Measurements from ENCODE around the gene ST6GALNAC2. TPM values are rescaled to one million over a fixed set of nuclear protein-coding genes. Genes with fewer than 3 reads are reported as not detected.

ST6GALNAC2 gene
- total RNA-seq, 1 donor from 2014 or later: not detected

DNA sequence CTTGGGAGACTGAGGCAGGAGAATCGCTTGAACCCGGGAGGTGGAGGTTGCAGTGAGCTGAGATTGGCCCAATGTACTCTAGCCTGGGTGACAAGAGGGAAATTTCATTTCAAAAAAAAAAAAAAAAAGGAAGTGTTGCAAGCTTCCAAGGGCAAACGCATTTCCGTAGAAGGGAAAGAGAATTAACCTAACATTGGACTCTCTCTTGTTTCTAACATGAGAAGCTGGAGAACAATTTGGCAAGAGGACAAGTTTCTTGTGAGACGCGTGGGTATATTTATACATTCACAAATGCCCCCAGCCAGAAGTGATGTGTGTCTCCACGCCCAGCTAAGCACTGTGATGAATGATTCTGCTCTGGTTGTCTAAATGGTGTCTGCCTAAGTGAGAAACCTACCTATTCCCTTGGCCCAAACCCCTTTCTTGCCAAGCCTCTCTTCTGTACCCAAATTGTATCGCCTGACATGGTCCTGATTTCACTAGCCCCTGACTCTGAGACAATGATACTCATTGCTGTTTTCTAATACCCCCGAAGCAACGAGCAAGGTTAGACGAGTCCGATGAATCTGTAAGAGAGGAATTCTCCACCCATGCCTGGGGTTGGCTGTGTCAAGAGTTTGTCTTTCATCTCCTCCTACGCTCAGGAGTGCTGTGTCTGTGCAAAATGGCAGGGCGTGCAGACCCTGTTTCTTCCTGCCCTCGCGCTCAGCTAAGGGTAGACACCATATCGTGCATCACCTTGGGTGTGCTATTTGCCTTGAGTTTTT is 14.2 kb upstream of the ST6GALNAC2 start:
- no peak for DNase-seq

DNA sequence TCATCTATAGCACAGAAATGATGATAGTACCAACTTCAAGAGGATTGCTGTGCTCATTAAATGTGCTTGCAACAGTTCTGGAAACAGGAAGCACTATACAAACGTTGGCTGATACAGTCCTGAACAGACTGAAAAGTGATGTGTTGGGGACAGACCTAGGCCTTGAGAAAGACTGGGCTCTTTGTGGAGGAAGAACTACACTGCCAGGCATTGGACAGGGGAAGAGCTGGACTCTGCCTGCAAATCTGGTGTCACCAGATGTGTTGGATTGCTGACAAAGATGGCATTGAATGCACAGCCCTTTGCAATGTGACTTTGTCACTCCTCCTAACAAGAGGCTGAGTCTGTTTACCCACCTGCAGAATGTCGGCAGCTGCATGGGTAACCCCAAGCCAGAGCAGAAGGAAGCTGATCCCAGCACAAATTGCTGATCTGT is 12.4 kb upstream of the ST6GALNAC2 start:
- peak; percentile 49 for DNase-seq

DNA sequence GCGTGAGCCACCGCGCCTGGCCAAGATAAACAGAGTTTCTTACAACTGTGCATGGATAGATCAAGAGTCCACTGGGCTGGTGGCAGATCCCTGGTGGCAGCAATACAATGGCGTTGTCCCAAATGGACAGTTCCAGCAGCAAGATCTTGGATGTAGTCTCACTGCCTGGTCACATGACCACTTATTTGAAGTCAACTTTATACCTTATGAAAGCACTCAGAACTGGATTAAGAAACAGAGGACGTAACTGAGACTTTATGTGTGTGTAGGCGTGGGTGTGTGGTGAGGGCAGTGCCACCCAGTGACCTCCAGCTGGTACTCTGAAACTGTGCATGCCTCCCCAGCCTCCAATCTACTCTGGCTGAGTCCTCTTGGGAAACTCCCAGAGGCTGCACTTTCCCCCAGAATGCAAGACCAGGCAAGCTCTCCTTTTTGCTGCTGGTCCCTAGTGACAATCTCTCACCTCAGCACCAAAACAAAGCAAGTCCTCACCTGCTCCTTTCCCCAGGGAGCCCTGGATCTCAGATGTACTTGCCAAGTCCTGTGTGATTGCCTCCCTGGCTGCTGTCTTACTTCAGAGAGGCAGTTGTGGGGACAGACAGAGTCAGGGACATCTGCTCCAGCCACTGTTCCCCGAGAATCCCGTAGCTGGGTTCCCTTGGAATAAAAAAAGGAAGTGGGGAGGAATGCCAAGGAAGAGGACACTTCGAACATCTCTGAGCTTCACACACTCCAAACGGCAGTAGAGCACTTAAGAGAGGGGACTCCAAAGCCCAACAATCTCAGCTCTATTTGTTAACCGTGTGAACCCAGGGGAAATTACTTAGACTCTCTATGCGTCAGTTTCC is 11.7 kb upstream of the ST6GALNAC2 start:
- DNase-seq: no peak

DNA sequence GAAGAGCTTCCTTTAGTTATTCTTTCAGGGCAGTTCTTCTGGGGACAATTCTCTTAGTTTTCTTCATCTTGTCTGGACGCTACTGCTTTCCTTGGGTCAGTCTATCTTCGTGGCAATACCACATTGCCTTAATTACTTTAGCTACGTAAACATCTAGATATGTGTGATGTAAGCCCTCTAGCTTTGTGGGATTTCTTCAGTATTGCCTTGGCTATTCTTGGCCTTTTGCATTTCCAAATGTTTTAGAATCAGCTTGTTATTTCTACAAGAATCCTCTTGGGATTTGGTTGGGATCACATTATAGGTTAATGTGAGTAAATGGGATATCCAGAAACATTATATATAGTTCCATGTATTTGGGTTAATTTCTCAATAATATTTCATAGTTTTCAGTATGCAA is 9.0 kb upstream of the ST6GALNAC2 start:
- no peak for DNase-seq

DNA sequence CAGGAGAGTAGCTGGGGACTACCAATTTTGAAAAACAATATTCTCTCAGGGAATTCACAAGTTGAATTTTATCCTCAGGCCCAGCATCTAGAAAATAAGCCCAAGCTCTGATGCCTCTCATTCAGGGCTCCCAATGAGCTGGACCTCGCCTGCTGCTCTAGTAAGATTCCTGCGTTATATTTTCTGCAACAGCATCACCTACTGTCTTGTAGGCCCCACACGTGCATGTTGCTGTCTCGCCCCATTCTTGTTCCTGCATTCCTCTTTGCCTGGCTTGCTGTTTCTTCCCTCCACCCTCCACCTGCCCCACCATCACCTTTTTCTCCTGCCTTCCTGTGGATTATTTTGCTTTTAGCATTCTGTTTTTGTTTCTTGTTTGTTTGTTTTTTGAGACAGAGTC is 8.3 kb upstream of the ST6GALNAC2 start:
- no peak for DNase-seq

DNA sequence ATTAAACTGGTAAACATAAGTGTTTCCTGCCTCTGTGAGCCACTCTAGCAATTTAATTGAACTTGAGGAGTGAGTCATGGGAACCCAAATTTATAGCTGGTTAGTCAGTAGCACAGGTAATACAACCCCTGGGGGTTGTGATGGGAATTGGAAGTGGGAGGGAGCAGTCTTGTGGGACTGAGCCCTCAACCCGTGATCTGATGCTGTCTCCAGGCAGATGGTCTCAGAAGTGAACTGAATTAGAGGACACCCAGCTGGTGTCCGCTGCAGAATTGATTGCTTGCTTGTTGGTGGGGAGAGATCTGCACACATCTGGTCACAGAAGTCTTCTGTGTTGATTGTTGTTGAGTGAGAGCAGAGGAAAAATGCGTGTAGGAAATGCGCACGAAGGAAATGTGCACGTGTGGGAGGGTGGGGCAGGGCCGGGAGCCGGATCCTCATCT is 7.7 kb upstream of the ST6GALNAC2 start:
- no peak for DNase-seq

DNA sequence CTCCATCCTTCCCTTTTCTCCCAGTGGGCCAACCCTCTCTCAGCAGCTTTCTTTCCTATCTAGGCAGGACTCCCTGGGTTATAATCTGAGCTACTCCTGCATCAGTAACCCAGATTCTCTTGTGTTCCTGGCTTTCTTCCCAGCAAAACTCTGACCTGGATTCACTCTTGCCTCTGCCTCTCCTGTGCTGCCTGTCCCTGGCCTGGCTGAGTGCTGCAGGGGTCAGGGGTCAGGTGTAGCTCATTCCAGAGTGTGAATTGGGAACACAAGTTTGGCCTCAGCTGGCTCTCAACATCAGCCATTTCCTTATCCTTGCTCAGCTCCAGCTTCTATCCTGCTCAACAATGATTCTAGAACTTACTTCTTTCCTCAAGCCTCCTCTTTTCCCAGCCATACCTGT is 2.5 kb upstream of the ST6GALNAC2 start:
- no peak for DNase-seq

DNA sequence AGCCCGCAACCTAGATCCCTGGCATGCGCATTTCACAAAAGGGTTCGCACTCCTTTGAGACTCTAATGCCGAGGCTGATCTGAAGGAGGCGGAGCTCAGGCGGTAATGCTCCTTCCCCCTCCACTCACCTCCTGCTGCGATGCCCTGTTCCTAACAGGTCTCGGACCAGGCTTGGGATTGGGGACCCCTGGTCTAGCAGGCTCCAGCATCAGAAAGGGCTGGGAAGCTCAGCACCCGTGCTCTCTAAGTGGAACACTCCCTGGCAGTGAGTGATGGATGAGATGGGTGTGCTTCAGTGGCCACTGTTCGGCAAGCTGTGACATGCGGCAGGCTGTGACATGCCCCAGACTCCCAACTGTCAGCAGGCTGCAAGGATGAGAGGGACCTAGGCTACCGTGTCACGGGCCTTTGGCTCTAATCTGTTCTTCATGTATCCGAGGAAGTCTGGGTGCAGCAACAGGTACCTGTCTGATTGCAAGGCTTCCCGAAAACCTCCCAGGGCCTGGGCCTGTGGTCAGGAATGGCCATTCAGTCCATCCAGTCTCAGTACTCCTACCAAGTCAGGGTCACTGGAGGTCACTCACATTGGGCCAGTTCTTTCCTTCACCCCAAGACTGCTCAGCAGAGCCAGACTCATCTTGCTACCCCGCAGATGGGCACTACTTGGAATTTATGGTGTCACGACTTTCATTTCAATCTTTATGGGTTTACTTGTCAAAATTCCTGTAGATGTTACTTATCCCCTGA is 1.3 kb upstream of the ST6GALNAC2 start:
- DNase-seq: no peak

DNA sequence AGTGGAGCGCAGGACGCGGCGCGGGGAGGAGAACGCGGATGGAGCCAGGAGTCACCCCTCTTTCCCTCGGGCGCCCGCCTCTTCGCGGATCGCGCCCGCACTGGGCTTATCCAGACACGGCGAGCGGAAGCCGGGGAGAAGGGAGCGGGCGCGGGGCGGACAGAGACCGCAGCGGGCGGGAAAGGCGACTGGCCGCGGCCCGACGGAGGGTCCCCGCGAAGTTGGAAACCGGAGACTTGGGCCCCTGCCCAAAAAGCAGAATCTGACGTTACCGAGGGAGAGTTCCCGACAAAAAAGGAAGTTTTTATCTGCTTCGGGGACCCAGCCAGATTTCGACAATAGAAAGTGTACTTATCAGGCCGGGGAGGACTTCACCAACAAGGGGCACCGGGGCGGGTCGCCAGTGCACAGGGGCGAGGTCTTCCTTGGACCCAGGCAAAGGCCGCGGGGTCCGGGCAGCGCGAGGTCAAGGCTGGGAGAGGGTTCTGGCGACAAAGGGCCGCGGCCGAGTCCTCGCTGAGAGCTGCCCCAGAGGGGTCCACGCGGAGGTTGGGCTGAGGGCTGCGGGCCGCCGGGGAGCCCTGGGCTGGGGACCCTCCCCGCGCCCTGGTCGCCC is 519 bp downstream of the ST6GALNAC2 start:
- DNase-seq: no peak

DNA sequence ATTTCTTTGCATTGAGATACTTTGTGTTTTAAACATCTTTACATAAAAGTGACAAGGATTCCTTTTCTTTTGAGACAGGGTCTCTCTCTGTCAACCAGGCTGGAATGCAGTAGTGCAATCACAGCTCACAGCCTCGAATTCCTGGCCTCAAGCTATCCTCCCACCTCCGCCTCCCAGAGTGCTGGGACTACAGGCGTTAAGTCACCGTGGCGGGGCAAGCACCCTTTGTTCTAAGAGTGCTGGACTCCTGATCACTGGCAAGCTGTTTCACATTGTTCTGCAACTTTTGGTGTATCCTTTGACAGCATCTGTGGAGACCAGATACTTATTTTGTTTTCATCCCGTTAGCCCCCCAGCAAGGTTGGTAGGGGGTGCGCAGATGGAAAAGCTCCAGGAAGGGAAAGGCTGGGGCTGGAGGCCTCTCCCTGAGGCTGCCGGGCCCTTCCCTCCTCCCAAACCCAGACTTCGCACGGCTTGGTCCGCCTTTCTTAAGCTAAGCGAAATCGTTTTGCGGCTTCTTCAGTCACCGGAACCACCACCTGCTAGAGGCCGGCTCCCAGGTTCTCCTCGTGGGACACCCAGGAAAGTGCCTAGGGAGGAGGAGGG is 1.1 kb downstream of the ST6GALNAC2 start:
- DNase-seq: no peak

DNA sequence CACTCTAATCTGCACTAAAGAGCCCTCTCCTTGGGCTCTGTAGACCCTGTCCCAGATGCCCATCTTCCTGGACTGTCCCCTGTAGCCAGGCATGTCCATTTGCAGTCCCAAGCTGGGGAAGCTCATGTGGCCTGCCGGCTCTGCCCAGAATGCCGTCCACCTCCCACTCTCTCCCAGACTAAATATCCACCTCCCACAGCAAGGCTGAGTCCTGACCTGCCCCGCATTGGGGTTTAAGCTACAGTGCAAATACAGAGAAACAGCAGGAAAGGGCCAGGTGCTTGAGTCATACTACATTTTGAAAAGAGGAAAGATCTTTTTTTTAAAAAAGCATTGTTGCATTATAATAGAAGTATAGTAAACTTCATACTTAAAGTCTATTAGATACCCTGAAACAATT is 3.0 kb downstream of the ST6GALNAC2 start:
- DNase-seq: no peak

DNA sequence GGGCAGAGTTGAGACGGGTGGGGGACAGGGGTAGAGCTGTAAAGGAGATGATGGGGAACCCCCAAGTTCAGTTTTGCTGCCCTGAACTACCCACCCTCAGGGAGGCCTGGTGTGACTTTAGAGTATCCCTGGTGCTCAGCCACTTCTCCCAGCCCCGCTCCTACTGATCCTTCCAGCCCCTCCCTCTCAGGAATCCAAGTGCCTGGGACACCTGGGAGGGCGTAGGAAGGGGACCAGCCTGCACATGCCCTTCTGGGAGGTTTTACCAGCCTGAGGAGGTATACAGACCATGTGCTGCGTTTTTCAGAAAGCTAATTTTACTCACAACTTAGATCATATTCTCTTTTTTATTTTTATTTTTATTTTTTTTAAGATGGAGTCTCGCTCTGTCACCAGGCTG is 4.1 kb downstream of the ST6GALNAC2 start:
- no peak for DNase-seq

DNA sequence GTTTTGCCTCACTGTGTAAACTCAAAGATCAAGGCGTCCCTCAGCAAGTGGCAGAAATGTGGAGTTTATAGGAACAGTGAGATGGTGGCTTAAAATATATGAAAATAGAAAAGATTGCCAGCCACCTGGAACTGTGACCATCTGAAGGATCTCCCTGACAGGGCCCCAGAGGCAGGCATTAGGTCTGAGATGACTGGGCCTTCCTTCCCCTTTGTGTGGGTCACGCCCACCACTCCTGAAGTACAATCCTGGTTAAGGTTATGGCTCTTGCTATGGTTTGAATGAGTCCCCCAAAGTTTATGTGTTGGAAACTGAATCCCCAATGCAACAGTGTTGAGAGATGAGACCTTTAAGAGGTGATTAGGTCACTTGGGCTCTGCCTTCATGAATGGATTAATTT is 6.4 kb downstream of the ST6GALNAC2 start:
- DNase-seq: no peak

DNA sequence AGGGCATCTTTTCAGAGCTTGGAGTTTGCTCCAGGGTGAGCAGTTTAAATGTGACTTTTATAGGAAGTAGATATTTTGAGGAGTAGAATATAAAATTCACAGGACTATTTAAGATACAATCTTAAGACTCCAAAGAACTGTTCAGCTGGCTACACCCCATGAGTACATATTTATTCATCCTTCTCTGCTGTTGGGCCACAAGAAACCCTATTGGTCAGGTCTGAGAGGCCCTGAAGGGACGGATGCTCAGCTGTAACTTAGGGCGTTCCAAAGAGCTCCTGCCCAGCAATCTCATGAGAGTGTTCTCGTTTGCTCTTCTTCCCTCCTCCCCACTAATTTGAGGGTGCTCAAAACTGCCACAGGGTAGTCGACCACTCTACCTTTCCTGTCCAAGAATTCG is 7.3 kb downstream of the ST6GALNAC2 start:
- no peak for DNase-seq

DNA sequence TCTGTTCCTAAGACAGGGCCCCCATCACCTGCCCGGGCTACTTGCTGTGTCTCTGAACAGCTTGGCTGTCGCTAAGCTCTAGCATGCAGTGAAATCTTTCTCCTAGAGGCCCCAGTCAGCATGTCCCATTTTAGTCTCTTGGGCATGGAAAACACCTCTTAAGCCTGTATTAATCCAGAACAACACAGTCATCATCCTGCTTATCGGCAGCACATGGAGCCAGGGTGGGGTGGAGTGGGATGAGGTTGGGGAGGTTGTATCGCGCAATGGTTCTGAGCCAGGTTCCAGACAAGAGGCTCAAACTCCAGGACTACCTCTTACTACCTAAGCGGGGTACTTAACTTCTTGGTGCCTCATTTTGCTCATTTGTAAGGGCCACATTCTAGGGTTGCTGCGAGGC is 7.8 kb downstream of the ST6GALNAC2 start:
- DNase-seq: no peak

DNA sequence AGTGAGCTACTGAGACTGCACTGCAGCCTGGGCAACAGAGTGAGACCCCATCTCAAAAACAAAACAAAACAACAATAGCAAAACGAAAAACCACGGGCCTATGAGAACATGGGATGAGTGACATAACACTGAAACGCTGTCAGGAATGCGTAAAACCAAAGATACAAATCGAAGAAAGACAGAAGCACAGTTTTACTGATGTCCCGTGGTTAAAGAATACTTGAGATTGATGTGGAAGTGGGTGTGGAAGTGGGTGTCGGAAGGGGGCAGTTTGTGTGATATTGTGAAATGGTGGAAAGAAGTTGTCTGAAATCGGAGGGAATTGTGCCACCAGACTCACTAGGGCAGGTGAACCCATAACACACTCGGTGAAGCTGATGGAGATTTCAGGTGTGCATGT is 9.5 kb downstream of the ST6GALNAC2 start:
- no peak for DNase-seq

DNA sequence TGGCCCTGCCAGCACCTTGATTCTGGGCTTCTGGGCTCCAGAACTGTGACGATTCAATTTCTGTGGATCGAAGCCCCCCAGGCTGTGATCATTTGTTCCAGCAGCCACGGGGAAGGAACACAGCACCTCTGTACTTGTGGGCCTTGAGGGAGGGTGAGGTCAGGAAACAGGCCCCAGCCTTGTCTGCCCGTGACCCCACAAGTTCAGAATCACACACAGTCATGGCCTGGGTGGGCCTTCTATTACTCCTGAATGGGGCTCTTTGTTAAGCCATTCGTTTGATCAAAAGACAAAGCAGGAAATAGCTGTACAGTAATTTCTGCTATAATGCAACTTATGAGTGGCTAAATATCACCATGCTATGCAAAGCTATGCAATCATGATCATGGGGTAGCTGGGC is 10.1 kb downstream of the ST6GALNAC2 start:
- DNase-seq: no peak

DNA sequence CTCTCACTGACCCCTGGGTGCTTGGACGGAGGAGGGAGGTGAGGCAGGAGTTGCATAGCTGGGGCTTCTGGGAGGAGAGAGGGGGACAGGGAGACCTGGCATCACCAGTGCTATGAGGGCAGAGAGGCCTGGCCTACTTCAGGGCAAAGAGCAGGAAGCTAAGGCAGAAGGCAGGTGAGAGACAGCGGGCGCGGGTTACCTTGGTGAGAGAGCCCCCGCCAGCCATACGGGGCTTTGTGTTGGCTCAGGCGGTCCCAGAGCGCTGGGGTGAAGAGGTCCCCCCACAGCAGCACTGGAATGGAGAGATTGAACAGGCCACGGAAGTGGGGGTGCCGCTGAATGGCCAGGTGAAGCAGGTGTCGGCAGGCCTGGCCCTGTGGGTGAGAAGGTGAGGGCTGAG is 11.5 kb downstream of the ST6GALNAC2 start:
- no peak for DNase-seq

DNA sequence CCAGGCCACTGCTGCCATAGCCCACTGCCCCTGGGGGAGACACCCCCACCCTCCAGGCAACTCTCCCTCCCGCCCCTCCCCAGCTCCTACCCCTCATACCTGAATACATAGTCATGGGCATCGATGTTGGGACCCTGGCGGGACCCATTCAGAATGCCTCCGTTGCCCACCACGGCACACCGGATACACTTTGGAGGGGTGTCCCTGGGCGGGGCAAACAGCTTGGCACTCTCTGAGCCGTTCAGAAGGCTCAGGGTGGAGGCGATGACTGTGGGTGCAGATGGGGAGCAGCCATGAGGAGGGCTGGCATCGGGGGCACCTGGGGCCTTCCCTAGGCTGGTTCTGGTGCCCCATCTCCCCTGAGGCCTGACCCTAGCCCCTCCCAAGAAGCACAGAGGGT is 12.6 kb downstream of the ST6GALNAC2 start:
- DNase-seq: no peak

DNA sequence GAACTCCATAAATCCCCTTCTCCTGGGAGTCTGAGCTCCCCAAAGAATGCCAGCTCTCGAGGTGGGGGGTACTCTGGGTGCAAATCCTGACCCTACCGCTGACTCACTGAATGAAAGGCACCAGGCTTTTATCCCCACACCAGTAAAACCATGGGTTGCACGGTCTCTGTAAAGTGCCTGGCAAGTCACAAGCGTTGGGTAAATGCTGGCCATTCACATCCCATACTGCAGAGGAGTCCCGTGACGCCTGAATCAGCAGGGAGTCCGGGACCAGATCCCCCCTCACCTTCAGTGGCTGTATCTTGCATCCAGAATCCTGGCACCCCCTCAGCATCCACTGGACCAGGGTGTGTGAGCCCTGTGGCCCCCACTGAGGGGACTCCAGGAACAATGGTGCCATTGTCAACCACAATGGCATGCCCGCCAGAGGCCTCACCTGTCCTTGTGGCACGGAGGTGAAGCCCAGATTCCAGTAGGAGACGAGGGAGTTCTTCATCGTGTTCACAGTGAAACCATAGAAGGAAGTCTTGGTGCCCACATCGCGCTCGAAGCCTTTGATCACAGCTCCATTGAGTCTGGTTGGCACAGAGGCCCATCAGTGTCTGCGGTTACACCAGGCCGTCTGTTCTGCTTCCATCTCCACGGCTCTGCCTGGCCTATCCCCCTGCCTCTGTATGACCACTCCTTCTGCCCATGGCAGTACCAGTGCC is 13.3 kb downstream of the ST6GALNAC2 start:
- no peak for DNase-seq

DNA sequence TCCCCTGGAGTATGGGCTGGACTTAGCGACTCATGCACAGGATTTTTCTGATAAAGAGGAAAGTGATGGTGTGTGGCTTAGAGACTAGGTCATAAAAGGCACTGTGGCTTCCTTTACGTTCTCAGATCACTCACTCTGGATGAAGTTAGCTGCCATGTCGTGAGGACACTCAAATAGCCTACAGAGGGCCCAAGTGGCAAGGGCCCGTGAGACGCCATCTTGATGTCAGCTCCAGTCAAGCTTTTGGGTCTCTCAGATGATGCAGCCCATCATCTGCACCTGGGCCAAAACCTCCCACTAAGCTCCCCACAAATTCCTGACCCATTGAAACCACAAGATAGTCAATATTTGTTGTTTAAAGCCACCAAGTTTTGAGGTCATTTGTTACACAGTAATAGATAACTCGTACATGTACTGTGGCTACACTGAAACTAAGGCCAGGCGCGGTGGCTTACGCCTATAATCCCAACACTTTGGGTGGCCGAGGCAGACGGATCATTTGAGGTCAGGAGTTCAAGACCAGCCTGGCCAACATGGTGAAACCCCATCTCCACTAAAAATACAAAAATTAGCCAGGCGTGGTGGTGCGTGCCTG is 14.7 kb downstream of the ST6GALNAC2 start:
- DNase-seq: no peak

All from occipital lobe (tissue), 2 donors.